ENCODE measurements around the gene ZNF112.

DNA sequence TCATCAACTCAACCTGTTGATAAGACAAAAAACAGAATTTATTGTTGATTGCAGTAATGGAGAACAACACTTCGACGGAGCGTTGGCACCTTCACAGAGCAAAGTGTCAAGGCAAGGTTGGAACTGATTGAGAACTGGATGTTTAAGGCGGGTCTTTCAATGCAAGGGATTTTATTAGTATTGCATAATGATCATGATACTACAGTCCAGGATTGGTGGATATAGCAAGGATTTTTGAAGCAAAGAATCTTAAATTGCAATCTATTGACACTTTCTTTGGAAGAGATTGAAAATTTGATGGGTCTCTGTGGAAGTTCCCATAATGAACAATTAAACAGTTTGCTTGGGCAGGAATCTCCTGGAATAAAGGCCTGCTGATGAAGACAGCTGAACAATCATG is 51.0 kb downstream of the ZNF112 start:
- TF ChIP-seq EZH2 (IDR thresholded peaks at IDR 0.05; ENCODE audit: low read length, unreplicated experiment) (no peak), EZH2phosphoT487 (IDR thresholded peaks at IDR 0.05; ENCODE audit: borderline replicate concordance, low read length) (no peak)
- TF ChIP-seq, protein P1, sequence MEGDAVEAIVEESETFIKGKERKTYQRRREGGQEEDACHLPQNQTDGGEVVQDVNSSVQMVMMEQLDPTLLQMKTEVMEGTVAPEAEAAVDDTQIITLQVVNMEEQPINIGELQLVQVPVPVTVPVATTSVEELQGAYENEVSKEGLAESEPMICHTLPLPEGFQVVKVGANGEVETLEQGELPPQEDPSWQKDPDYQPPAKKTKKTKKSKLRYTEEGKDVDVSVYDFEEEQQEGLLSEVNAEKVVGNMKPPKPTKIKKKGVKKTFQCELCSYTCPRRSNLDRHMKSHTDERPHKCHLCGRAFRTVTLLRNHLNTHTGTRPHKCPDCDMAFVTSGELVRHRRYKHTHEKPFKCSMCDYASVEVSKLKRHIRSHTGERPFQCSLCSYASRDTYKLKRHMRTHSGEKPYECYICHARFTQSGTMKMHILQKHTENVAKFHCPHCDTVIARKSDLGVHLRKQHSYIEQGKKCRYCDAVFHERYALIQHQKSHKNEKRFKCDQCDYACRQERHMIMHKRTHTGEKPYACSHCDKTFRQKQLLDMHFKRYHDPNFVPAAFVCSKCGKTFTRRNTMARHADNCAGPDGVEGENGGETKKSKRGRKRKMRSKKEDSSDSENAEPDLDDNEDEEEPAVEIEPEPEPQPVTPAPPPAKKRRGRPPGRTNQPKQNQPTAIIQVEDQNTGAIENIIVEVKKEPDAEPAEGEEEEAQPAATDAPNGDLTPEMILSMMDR (conservative IDR thresholded peaks at IDR 0.05; ENCODE audit: low read depth, low read length), result no peak
